Sigmoid colon (tissue), 4 donors: Measurements from ENCODE around the gene SCAF1.

ENCODE experiments used
- CTCF ChIP-seq, 4 experiments: fragments of 450-650 bp in 3 of 4; fragments of 200-600 bp in 1 of 4; IDR thresholded peaks; one replicate each; pipeline ENCODE4 v1.5.1; 2016 to 2019; ENCODE audit warnings: antibody characterized with exemption in 4 of 4, mild to moderate bottlenecking in 3 of 4, moderate library complexity in 2 of 4
- EP300 ChIP-seq, 4 donors: sonication (generic); formaldehyde crosslinking; IDR thresholded peaks; one replicate each; pipeline ENCODE4 v1.6.1; 2017; ENCODE audit warnings: antibody characterized with exemption in 4 of 4
- POLR2A ChIP-seq, 2 donors: fragments of 450-650 bp; IDR thresholded peaks; one replicate each; pipeline ENCODE4 v1.6.1; 2016; ENCODE audit warnings: antibody characterized with exemption in 2 of 2, mild to moderate bottlenecking in 2 of 2, moderate library complexity in 2 of 2
- POLR2AphosphoS5 ChIP-seq, 4 donors: sonication (generic); formaldehyde crosslinking; IDR thresholded peaks; one replicate each; pipeline ENCODE4 v1.6.1; 2017; ENCODE audit warnings: antibody characterized with exemption in 4 of 4

GRCh38 chr19:49687150-49687549 is 45.1 kb downstream of the SCAF1 start:
- TF ChIP-seq CTCF (IDR thresholded peaks at IDR 0.05) (no peak), POLR2A (IDR thresholded peaks at IDR 0.05) (no peak), EP300 (IDR thresholded peaks at IDR 0.05) (no peak), POLR2AphosphoS5 (IDR thresholded peaks at IDR 0.05) (no peak)
